ENCODE results near the gene AGTPBP1. TPM values are rescaled to one million over a fixed set of nuclear protein-coding genes. Genes with fewer than 3 reads are reported as not detected.
A peak's percentile ranks its signal among the peaks of the same experiment; 100 is the strongest.
"Not testable (repeated sequence)": the region's sequence is repeated elsewhere in the genome, so short reads cannot be mapped to it uniquely, and the experiment has no call there.

AGTPBP1 gene
- total RNA-seq, 1 donor from 2014 or later, result 68.0 TPM

- DNase-seq (ENCODE audit: missing footprints), result no peak
These were observed 165.9 kb downstream of the AGTPBP1 start for GRCh38 chr9:85575868-85576267.

GRCh38 chr9:85573546-85573945 lies 168.2 kb downstream of the AGTPBP1 start:
- DNase-seq (ENCODE audit: missing footprints); intact Hi-C loops (cut with DNase I); ATAC-seq: not testable (repeated sequence)

More at GRCh38 chr9:85575868-85576267, 165.9 kb downstream of the AGTPBP1 start:
- intact Hi-C loops (cut with DNase I), result no loop called here
- ATAC-seq, result no peak

- DNase-seq (ENCODE audit: missing footprints); ATAC-seq; intact Hi-C loops (cut with DNase I): not testable (repeated sequence)
These were observed 168.8 kb downstream of the AGTPBP1 start for GRCh38 chr9:85572917-85573316.

- intact Hi-C loops (cut with DNase I), result no loop called here
- ATAC-seq (no peak), DNase-seq (ENCODE audit: missing footprints) (no peak)
These were observed 171.8 kb downstream of the AGTPBP1 start for GRCh38 chr9:85569988-85570387.

GRCh38 chr9:85559526-85559925 lies 182.2 kb downstream of the AGTPBP1 start:
- no peak for ATAC-seq
- intact Hi-C loops (cut with DNase I), result no loop called here
- no peak for DNase-seq (ENCODE audit: missing footprints)

GRCh38 chr9:85554349-85554748 lies 187.4 kb downstream of the AGTPBP1 start:
- intact Hi-C loops (cut with DNase I), result no loop called here
- DNase-seq (ENCODE audit: missing footprints) (no peak), ATAC-seq (no peak)

GRCh38 chr9:85553475-85553874 lies 188.3 kb downstream of the AGTPBP1 start:
- intact Hi-C loops (cut with DNase I), result no loop called here

GRCh38 chr9:85547599-85547998 lies 194.2 kb downstream of the AGTPBP1 start:
- DNase-seq (ENCODE audit: missing footprints) (no peak), ATAC-seq (no peak)
- intact Hi-C loops (cut with DNase I), result no loop called here

More at GRCh38 chr9:85553475-85553874, 188.3 kb downstream of the AGTPBP1 start:
- no peak for DNase-seq (ENCODE audit: missing footprints)
- no peak for ATAC-seq

- intact Hi-C loops (cut with DNase I), result no loop called here
- no peak for ATAC-seq
These were observed 198.6 kb downstream of the AGTPBP1 start for GRCh38 chr9:85543196-85543595.

GRCh38 chr9:85541876-85542275 lies 199.9 kb downstream of the AGTPBP1 start:
- ATAC-seq, result no peak
- no peak for DNase-seq (ENCODE audit: missing footprints)
- intact Hi-C loops (cut with DNase I), result no loop called here

More at GRCh38 chr9:85543196-85543595, 198.6 kb downstream of the AGTPBP1 start:
- DNase-seq (ENCODE audit: missing footprints), result no peak

- intact Hi-C loops (cut with DNase I), result no loop called here
- ATAC-seq (no peak), DNase-seq (ENCODE audit: missing footprints) (no peak)
These were observed 205.2 kb downstream of the AGTPBP1 start for GRCh38 chr9:85536514-85536913.

GRCh38 chr9:85536076-85536475 lies 205.7 kb downstream of the AGTPBP1 start:
- peak; percentile 51 for ATAC-seq
- intact Hi-C loops (cut with DNase I), result no loop called here
- no peak for DNase-seq (ENCODE audit: missing footprints)

- intact Hi-C loops (cut with DNase I), result no loop called here
- DNase-seq (ENCODE audit: missing footprints) (no peak), ATAC-seq (peak; percentile 44)
These were observed 207.4 kb downstream of the AGTPBP1 start for GRCh38 chr9:85534340-85534739.

- intact Hi-C loops (cut with DNase I), result no loop called here
- DNase-seq (ENCODE audit: missing footprints) (no peak), ATAC-seq (no peak)
These were observed 208.2 kb downstream of the AGTPBP1 start for GRCh38 chr9:85533538-85533937.

- intact Hi-C loops (cut with DNase I), result no loop called here
- DNase-seq (ENCODE audit: missing footprints) (no peak), ATAC-seq (no peak)
These were observed 211.0 kb downstream of the AGTPBP1 start for GRCh38 chr9:85530721-85531120.

GRCh38 chr9:85528607-85529006 lies 213.1 kb downstream of the AGTPBP1 start:
- DNase-seq (ENCODE audit: missing footprints) (no peak), ATAC-seq (peak; percentile 42)
- intact Hi-C loops (cut with DNase I), result loop anchor here (10.0 kb wide), 1 partner anchor 74 kb away; no protein-coding TSS in a partner anchor

- no peak for DNase-seq (ENCODE audit: missing footprints)
- ATAC-seq, result peak; percentile 4
- intact Hi-C loops (cut with DNase I), result loop anchor here (10.0 kb wide), 1 partner anchor 73 kb away; no protein-coding TSS in a partner anchor
These were observed 213.6 kb downstream of the AGTPBP1 start for GRCh38 chr9:85528142-85528541.

GRCh38 chr9:85527331-85528020 lies 214.3 kb downstream of the AGTPBP1 start:
- ATAC-seq (peak; percentile 29), DNase-seq (ENCODE audit: missing footprints) (no peak)
- intact Hi-C loops (cut with DNase I), result loop anchor here (10.0 kb wide), 1 partner anchor 73 kb away; no protein-coding TSS in a partner anchor

- intact Hi-C loops (cut with DNase I), result loop anchor here (10.0 kb wide), 1 partner anchor 70 kb away; no protein-coding TSS in a partner anchor
- ATAC-seq, result no peak
- DNase-seq (ENCODE audit: missing footprints), result no peak
These were observed 217.2 kb downstream of the AGTPBP1 start for GRCh38 chr9:85524531-85524930.

GRCh38 chr9:85523202-85523601 lies 218.6 kb downstream of the AGTPBP1 start:
- intact Hi-C loops (cut with DNase I), result loop anchor here (10.0 kb wide), 1 partner anchor 68 kb away; no protein-coding TSS in a partner anchor
- no peak for DNase-seq (ENCODE audit: missing footprints)
- no peak for ATAC-seq

Data from Right ventricle myocardium inferior (tissue), 1 donor.